ENCODE data around the gene STAP1.

DNA sequence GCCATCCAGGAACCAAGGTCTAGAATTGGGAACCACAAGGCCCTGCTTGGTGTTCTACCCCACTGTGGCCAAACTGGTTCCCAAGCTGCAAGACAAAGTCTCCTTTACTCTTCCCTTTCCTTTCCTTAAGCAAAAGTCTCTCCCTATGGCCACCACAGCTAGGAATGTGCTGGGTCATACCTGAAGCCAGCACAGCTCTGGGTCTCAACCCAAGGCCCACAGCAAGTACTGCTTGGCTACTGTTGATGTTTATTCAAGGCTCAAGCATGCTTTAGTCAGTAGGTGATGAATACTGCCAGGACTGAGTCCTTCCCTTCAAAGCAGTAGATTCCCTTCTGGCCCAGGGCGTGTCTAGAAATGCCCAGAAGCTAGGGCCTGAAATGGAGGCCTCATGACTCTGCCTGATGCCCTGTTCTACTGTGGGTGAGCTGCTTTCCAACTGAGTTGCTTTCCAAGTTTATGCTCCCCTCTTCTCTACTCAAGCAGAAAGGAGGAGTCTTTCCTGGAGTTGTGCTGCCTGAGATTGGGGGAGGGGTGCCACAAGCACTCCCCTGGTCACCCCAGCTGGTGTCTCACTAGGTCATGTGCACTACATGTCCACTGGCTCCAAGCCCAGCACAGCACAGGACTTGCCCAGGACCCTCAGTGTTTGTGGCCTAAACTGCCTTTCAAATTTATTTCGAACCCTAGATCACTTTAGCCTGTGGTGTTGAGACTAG is 44.9 kb downstream of the STAP1 start:
- TF ChIP-seq, protein P1, sequence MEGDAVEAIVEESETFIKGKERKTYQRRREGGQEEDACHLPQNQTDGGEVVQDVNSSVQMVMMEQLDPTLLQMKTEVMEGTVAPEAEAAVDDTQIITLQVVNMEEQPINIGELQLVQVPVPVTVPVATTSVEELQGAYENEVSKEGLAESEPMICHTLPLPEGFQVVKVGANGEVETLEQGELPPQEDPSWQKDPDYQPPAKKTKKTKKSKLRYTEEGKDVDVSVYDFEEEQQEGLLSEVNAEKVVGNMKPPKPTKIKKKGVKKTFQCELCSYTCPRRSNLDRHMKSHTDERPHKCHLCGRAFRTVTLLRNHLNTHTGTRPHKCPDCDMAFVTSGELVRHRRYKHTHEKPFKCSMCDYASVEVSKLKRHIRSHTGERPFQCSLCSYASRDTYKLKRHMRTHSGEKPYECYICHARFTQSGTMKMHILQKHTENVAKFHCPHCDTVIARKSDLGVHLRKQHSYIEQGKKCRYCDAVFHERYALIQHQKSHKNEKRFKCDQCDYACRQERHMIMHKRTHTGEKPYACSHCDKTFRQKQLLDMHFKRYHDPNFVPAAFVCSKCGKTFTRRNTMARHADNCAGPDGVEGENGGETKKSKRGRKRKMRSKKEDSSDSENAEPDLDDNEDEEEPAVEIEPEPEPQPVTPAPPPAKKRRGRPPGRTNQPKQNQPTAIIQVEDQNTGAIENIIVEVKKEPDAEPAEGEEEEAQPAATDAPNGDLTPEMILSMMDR (IDR thresholded peaks at IDR 0.05): no peak
- no peak for TF ChIP-seq POLR2A (IDR thresholded peaks at IDR 0.05)
